ENCODE results near the gene NPHP4.

- TF ChIP-seq, protein P1, sequence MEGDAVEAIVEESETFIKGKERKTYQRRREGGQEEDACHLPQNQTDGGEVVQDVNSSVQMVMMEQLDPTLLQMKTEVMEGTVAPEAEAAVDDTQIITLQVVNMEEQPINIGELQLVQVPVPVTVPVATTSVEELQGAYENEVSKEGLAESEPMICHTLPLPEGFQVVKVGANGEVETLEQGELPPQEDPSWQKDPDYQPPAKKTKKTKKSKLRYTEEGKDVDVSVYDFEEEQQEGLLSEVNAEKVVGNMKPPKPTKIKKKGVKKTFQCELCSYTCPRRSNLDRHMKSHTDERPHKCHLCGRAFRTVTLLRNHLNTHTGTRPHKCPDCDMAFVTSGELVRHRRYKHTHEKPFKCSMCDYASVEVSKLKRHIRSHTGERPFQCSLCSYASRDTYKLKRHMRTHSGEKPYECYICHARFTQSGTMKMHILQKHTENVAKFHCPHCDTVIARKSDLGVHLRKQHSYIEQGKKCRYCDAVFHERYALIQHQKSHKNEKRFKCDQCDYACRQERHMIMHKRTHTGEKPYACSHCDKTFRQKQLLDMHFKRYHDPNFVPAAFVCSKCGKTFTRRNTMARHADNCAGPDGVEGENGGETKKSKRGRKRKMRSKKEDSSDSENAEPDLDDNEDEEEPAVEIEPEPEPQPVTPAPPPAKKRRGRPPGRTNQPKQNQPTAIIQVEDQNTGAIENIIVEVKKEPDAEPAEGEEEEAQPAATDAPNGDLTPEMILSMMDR (conservative IDR thresholded peaks at IDR 0.05; ENCODE audit: low read depth, low read length) = no peak
- no peak for TF ChIP-seq EZH2phosphoT487 (IDR thresholded peaks at IDR 0.05; ENCODE audit: borderline replicate concordance, low read length)
These were observed 172.7 kb downstream of the NPHP4 start for GRCh38 chr1:5819391-5820025.
